ENCODE measurements around the gene PCDHGA4. TPM values are rescaled to one million over a fixed set of nuclear protein-coding genes. Genes with fewer than 3 reads are reported as not detected.
"Not testable (repeated sequence)": the region's sequence is repeated elsewhere in the genome, so short reads cannot be mapped to it uniquely, and the experiment has no call there.

PCDHGA4 gene
- total RNA-seq, 6 experiments from 2014 or later, result 0.39 to 1.8 (median 0.73) TPM

DNA sequence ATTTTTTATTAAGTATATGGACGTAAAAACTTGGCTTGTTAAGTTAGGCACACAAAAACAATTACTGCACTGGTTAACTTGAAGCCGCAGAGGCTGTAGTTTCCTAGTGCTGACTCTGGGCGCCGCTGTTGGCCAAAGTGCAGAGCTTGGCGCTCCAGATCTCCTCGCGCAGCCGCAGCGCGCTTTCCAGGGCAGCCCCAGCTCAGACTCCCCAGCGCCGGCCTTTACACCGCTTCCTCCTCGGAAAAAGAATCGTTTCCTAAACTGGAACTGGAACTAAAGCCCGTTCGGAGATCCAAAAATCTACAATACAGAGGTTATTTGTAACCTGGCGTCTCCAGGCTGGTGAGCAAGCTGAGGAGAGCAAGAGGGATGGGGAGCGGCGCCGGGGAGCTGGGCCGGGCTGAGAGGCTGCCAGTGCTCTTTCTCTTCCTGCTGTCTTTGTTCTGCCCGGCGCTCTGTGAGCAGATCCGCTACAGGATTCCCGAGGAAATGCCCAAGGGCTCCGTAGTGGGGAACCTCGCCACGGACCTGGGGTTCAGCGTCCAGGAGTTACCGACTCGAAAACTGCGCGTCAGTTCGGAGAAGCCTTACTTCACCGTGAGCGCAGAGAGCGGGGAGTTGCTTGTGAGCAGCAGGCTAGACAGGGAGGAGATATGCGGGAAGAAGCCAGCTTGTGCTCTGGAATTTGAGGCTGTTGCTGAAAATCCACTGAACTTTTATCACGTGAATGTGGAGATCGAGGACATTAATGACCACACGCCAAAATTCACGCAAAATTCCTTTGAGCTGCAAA is 43.1 kb downstream of the PCDHGA4 start, which contains the start of gene PCDHGB5:
Gene PCDHGB5 (plus strand): TSS at position 192 of the 796 bp plus-strand sequence. CDS start 181 bp downstream, at position 373.
- H3K36me3 ChIP-seq; H3K4me1 ChIP-seq; H3K27ac ChIP-seq; intact Hi-C loops (cut with DNase I); H3K27me3 ChIP-seq: not testable (repeated sequence)
- ATAC-seq (peak; percentile 98 to 100 (median 99)), DNase-seq (peak in 1 of 3 donors; percentile 57)
- peak within 1 kb of the TSS; percentile 33 to 49 (median 38) for H3K4me3 ChIP-seq
- peaks cover 0 to 15% (median 6%) of the 10 kb centered on the region in 4 donors for H3K9me3 ChIP-seq
- WGBS (ENCODE audit: insufficient coverage, low coverage, low lambda C conversion rate, missing lambda C conversion rate), result 3% methylated on average over 18 of the region's 43 CpGs
- TF ChIP-seq CTCF (IDR thresholded peaks at IDR 0.05), result peak; percentile 47 to 70 (median 58)

DNA sequence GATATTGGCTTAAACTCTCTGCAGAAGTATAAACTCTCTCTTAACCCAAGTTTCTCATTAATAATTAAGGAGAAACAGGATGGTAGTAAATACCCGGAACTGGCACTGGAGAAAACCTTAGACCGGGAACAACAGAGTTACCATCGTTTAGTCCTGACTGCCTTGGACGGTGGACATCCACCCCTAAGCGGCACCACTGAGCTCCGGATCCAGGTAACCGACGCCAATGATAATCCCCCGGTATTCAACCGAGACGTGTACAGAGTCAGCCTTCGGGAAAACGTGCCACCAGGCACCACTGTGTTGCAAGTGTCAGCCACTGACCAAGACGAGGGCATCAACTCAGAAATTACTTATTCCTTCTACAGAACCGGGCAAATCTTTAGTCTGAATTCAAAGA is 43.8 kb downstream of the PCDHGA4 start:
- no peak for ATAC-seq
- 22% methylated on average over 7 of the region's 15 CpGs for WGBS (ENCODE audit: insufficient coverage, low coverage, low lambda C conversion rate, missing lambda C conversion rate)
- H3K4me3 ChIP-seq, result no peak overlapping the region

GRCh38 chr5:141399555-141400258 is 44.9 kb downstream of the PCDHGA4 start:
- Histone ChIP-seq H3K9me3 (peaks cover 0 to 22% (median 7%) of the 10 kb centered on the region in 4 donors), H3K36me3 (no peaks in the 10 kb centered on the region), H3K4me1 (no peaks in the 10 kb centered on the region), H3K27ac (no peak overlapping the region), H3K27me3 (no peaks in the 10 kb centered on the region), H3K4me3 (no peak overlapping the region)
- intact Hi-C loops (cut with DNase I), result loop anchor here in 1 of 2 donors (10.0 kb wide), 1 partner anchor 155 kb away; no protein-coding TSS in a partner anchor
- ATAC-seq (no peak), DNase-seq (no peak)
- TF ChIP-seq CTCF (IDR thresholded peaks at IDR 0.05) (no peak), POLR2A (IDR thresholded peaks at IDR 0.05) (no peak)
- no CpG with 5 or more reads among the region's 61 CpGs for WGBS (ENCODE audit: insufficient coverage, low coverage, low lambda C conversion rate, missing lambda C conversion rate)

More for the DNA sequence above, 43.8 kb downstream of the PCDHGA4 start:
- Histone ChIP-seq H3K36me3 (no peaks in the 10 kb centered on the region), H3K27ac (no peak overlapping the region), H3K4me1 (no peaks in the 10 kb centered on the region), H3K27me3 (no peaks in the 10 kb centered on the region), H3K9me3 (peaks cover 0 to 17% (median 7%) of the 10 kb centered on the region in 4 donors)
- intact Hi-C loops (cut with DNase I), result no loop called here
- TF ChIP-seq POLR2A (IDR thresholded peaks at IDR 0.05) (no peak), CTCF (IDR thresholded peaks at IDR 0.05) (no peak)
- DNase-seq, result no peak

DNA sequence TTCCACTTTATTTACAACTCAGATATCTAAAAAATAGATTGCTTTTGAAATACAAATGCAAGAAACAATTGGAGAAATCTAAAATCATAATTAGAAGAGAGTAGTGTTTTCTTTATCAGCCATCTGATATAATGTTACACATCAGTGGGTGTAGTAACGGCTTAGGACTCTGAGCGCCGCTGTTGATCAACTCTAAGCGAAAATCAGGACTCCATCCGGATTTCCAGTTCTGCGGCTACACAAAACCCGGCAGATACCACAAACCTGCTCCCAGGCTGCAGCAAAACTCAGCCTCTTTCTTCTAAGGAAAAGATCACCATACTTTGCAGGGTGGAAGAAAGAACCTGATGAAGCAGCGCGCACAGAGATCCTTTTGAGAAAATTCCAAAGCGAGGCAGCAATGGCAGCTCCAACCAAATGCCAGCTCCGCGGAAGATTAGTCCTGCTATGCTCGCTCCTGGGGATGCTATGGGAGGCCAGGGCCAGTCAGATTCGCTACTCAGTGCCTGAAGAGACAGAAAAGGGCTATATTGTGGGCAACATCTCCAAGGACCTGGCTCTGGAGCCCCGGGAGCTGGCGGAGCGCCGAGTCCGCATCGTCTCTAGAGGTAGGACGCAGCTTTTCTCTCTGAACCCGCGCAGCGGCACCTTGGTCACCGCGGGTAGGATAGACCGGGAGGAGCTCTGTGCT is 47.9 kb downstream of the PCDHGA4 start, which contains the start of gene PCDHGA9:
Gene PCDHGA9 (plus strand): TSS at position 226 of the 691 bp plus-strand sequence. CDS start 175 bp downstream, at position 401.
- Histone ChIP-seq H3K4me1 (no peaks in the 10 kb centered on the region), H3K27ac (no peak within 1 kb of the TSS), H3K27me3 (no peaks in the 10 kb centered on the region), H3K9me3 (peaks cover 0 to 22% (median 4%) of the 10 kb centered on the region in 4 donors), H3K4me3 (peak within 1 kb of the TSS in 1 of 3 donors; percentile 35), H3K36me3 (no peaks in the 10 kb centered on the region)
- peak; percentile 55 to 67 (median 62) for ATAC-seq
- DNase-seq, result peak in 1 of 3 donors; percentile 45
- TF ChIP-seq CTCF (IDR thresholded peaks at IDR 0.05) (peak in 3 of 4 donors; percentile 25 to 40 (median 33)), POLR2A (IDR thresholded peaks at IDR 0.05) (no peak)
- intact Hi-C loops (cut with DNase I), result loop anchor here in 1 of 2 donors (10.0 kb wide), 1 partner anchor 152 kb away; no protein-coding TSS in a partner anchor
- 34% methylated on average over 27 of the region's 27 CpGs for WGBS (ENCODE audit: insufficient coverage, low coverage, low lambda C conversion rate, missing lambda C conversion rate)

Data from right lobe of liver (tissue), 6 donors.